H1 (cell line): ENCODE results near the gene GNRHR. TPM values are rescaled to one million over a fixed set of nuclear protein-coding genes. Genes with fewer than 3 reads are reported as not detected.

Source experiments
- ATF2 ChIP-seq: IDR thresholded peaks from 2 replicates; pipeline ENCODE4 v1.6.1; 2012; ENCODE audit warnings: low read length, inconsistent platforms
- FOSL1 ChIP-seq: IDR thresholded peaks from 2 replicates; pipeline ENCODE4 v1.6.1; 2011; ENCODE audit warnings: mild to moderate bottlenecking, low read depth, low read length, moderate library complexity; ENCODE audit not compliant: insufficient read depth
- HDAC2 ChIP-seq, 2 experiments: fragments of 300-600 bp in 1 of 2; sonication (generic) in 1 of 2; IDR thresholded peaks; 2 replicates each; pipeline ENCODE4 v1.6.1; 2011 to 2012; ENCODE audit warnings: low read depth in 2 of 2, low read length in 2 of 2, mild to moderate bottlenecking in 2 of 2, moderate library complexity in 2 of 2, borderline replicate concordance in 1 of 2, inconsistent platforms in 1 of 2
- POU5F1 ChIP-seq: IDR thresholded peaks from 2 replicates; pipeline ENCODE4 v1.6.1; 2011; ENCODE audit warnings: low read depth, mild to moderate bottlenecking, low read length, moderate library complexity
- polyA plus RNA-seq, 7 experiments: library from polyadenylated mRNA; depleted of rRNA in 3 of 7; stranded (reverse) in 5 of 7; unstranded in 2 of 7; fragments of >200 nt in 5 of 7; fragments of 200-250 nt in 2 of 7; gene quantifications; 1 replicate in 5 of 7; 2 replicates in 1 of 7; 4 replicates in 1 of 7; pipeline versions ENCODE4 v1.2.1 to v1.2.3, GENCODE V29; 2011 to 2013; ENCODE audit warnings: missing spikeins in 2 of 7, mixed read lengths in 2 of 7
- total RNA-seq: library from RNA; stranded (reverse); fragmentation: NEBNext Ultra II Directional; extraction: Animal tissue kit (Norgen Biotek cat#: 25700); gene quantifications from 2 replicates; pipeline ENCODE4 v1.2.1, GENCODE V29; 2021

GNRHR gene
- total and polyA plus RNA-seq, 2 of the 8 experiments (the other 6 are each of a cell fraction or from before 2014, with no cell fraction given): not detected

DNA sequence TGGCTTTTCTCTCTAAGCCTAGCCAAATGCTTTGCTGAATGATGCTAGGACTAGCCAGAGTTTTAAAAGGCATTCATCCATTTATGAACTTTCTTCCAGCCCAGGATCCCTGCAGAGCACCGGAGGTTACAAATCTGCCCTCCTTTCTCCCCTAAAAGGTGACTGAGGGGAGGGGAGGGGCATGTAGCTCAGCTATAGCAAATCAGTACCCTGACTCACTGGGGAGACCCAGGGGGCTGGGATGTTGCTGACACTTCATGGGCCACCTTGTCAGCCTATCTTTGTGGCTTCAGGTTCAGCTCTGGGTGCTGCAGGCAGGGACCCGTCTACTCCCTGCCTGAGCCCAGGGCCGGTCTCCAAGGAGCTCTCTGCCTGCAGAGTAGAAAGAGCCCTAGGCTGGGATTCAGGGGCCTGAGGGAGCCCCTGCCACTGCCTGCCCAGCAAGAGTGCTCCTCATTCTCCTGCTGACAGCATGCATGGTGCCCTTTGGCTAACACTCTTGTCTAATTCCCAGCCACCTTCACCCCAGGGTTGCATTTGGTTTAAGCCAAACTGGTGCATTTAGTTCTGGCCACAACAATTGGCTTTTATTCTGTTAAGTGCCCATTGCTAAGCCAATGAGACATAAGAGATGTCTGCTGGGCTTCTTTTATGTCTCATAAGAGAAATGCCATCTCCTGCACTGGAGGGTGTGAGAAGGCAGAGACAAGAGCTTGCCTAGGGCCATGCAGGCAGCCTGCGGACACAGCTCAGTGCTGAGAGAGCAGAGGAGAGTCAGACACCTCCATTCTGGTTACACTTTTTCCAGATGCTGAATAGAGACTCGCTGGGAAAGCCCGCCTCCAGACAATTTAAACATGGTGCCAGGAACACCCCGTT is 41.3 kb downstream of the GNRHR start (continued):
- TF ChIP-seq FOSL1 (no peak), ATF2 (no peak), POU5F1 (no peak), HDAC2 (IDR thresholded peaks at IDR 0.05; ENCODE audit: borderline replicate concordance in 1 of 2, low read depth in 2 of 2, low read length in 2 of 2) (no peak)
